CD4-positive, alpha-beta T cell (primary cell): ENCODE results near the gene RAPGEF1. TPM values are rescaled to one million over a fixed set of nuclear protein-coding genes. Genes with fewer than 3 reads are reported as not detected.

Experiments
- ATAC-seq: fragments of 200-7000 bp; cut with Tn5 transposase; one replicate; pipeline ENCODE4 v1.10.0; 2022; ENCODE audit warnings: mild to moderate bottlenecking; ENCODE audit not compliant: poor library complexity
- CTCF ChIA-PET: fragments of 350-600 bp; sonication (Branson Sonifier 250); formaldehyde crosslinking; loops from one replicate; lab custom pipeline; 2021; ENCODE audit warnings: antibody characterized with exemption, inconsistent platforms; lab: Charles Lee
- POLR2A ChIA-PET: fragments of 350-600 bp; sonication (Branson Sonifier 250); formaldehyde crosslinking; loops from one replicate; lab custom pipeline; 2021; ENCODE audit warnings: antibody characterized with exemption, inconsistent platforms; lab: Charles Lee
- DNase-seq, 14 experiments: peaks; one replicate each; pipeline ENCODE4 v3.0.0-alpha.2; 2013 to 2020; ENCODE audit warnings: mixed read lengths in 2 of 14
- H3K27ac ChIP-seq, 2 donors: one replicate each; pipeline versions ENCODE4 v1.5.1 to v1.7.0; 2013; ENCODE audit warnings: low read length in 2 of 2, low read depth in 1 of 2, mild to moderate bottlenecking in 1 of 2
- H3K27me3 ChIP-seq, 2 experiments: 1 replicate in 1 of 2; 2 replicates in 1 of 2; pipeline versions ENCODE4 v1.6.1 to v1.7.0; 2013; ENCODE audit warnings: low read length in 2 of 2, control low read depth in 1 of 2, mild to moderate bottlenecking in 1 of 2, moderate library complexity in 1 of 2; ENCODE audit not compliant: insufficient read depth in 2 of 2, control insufficient read depth in 1 of 2
- H3K36me3 ChIP-seq: one replicate; pipeline ENCODE4 v1.6.1; 2013; ENCODE audit warnings: low read length, control low read depth; ENCODE audit not compliant: insufficient read depth
- H3K4me1 ChIP-seq: one replicate; pipeline ENCODE4 v1.6.1; 2013; ENCODE audit warnings: low read length, control low read depth; ENCODE audit not compliant: insufficient read depth
- H3K4me3 ChIP-seq: one replicate; pipeline ENCODE4 v1.5.1; 2013; ENCODE audit warnings: mild to moderate bottlenecking, low read length, moderate library complexity
- H3K9me3 ChIP-seq, 2 experiments: 1 replicate in 1 of 2; 2 replicates in 1 of 2; pipeline versions ENCODE4 v1.6.1 to v1.7.0; 2013; ENCODE audit warnings: low read length in 2 of 2, mild to moderate bottlenecking in 2 of 2, control low read depth in 1 of 2, moderate library complexity in 1 of 2; ENCODE audit not compliant: control insufficient read depth in 1 of 2, insufficient read depth in 1 of 2
- H3K27ac Mint-ChIP-seq: one replicate; pipeline ENCODE4 v1.8.0; 2020; ENCODE audit warnings: mixed read lengths
- H3K27me3 Mint-ChIP-seq: one replicate; pipeline ENCODE4 v1.8.0; 2021; ENCODE audit warnings: mixed read lengths
- H3K36me3 Mint-ChIP-seq: one replicate; pipeline ENCODE4 v1.8.0; 2021; ENCODE audit warnings: low read depth, mixed read lengths
- H3K4me1 Mint-ChIP-seq: one replicate; pipeline ENCODE4 v1.8.0; 2021; ENCODE audit warnings: low read depth, mixed read lengths
- H3K4me3 Mint-ChIP-seq: one replicate; pipeline ENCODE4 v1.8.0; 2020; ENCODE audit warnings: mild to moderate bottlenecking, mixed read lengths
- H3K9me3 Mint-ChIP-seq: one replicate; pipeline ENCODE4 v1.8.0; 2020; ENCODE audit warnings: mixed read lengths
- intact Hi-C, 2 experiments: fragments of 100-400 bp; cut with DNase I in 1 of 2; cut with micrococcal nuclease in 1 of 2; formaldehyde crosslinking; loops; one replicate each; pipeline versions ENCODE4 v1.15.1 to v1.9.0; 2023 to 2025; cut with DNase I, micrococcal nuclease
- total RNA-seq, 174 experiments: library from RNA in 2 of 174; stranded (reverse) in 2 of 174; gene quantifications; one replicate each; pipeline ENCODE4 v1.2.3 and lab custom pipeline; 2021 to 2026
- TF ChIP-seq, protein P1 (sequence below): fragments of 200-600 bp; IDR thresholded peaks from one replicate; pipeline ENCODE4 v1.8.0; 2022; ENCODE audit warnings: antibody characterized with exemption, mild to moderate bottlenecking

Gene RAPGEF1
- total RNA-seq, 2 experiments from 2014 or later, result 130 to 134 TPM

DNA sequence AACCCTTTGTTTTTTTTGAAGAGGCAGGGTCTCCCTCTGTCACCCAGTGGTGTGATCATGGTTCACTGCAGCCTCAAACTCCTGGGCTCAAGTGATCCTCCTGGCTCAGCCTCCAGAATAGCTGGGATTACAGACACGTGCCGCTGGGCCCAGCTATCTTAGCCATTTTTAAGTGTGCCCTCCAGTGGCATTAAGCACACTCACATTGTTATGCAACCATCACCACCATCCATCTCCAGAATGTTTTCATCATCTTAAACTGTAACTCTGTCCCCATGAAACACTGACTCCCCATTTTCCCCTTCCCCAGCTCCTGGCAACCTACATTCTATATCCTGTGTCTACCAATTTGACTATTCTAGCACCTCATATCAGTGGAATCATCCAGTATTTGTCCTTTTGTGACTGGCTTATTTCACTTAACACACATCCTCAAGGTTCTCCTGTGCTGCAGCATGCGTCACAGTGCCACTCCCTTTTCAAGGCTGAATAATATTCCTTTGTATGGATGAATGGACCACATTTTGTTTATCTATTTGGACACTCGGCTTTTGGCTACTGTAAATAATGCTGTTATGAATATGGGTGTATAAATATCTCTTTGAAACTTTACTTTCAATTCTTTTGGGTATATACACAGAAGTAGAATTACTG is 12.5 kb upstream of the RAPGEF1 start:
- ChIA-PET POLR2A (no interaction called here), CTCF (no interaction called here)
- Mint-ChIP-seq H3K36me3 (no peaks in the 10 kb centered on the region), H3K27me3 (peaks cover 6% of the 10 kb centered on the region), H3K27ac (no peak overlapping the region), H3K9me3 (no peaks in the 10 kb centered on the region), H3K4me1 (peaks cover 6% of the 10 kb centered on the region), H3K4me3 (no peak overlapping the region)
- Histone ChIP-seq H3K36me3 (no peaks in the 10 kb centered on the region), H3K4me1 (peaks cover 9% of the 10 kb centered on the region), H3K27me3 (peaks cover 0 to 3% of the 10 kb centered on the region in 2 experiments), H3K4me3 (no peak overlapping the region), H3K9me3 (no peaks in the 10 kb centered on the region), H3K27ac (no peak overlapping the region)
- TF ChIP-seq, protein P1, sequence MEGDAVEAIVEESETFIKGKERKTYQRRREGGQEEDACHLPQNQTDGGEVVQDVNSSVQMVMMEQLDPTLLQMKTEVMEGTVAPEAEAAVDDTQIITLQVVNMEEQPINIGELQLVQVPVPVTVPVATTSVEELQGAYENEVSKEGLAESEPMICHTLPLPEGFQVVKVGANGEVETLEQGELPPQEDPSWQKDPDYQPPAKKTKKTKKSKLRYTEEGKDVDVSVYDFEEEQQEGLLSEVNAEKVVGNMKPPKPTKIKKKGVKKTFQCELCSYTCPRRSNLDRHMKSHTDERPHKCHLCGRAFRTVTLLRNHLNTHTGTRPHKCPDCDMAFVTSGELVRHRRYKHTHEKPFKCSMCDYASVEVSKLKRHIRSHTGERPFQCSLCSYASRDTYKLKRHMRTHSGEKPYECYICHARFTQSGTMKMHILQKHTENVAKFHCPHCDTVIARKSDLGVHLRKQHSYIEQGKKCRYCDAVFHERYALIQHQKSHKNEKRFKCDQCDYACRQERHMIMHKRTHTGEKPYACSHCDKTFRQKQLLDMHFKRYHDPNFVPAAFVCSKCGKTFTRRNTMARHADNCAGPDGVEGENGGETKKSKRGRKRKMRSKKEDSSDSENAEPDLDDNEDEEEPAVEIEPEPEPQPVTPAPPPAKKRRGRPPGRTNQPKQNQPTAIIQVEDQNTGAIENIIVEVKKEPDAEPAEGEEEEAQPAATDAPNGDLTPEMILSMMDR, result no peak
- intact Hi-C loops, result no loop called here
- ATAC-seq, result no peak
- no peak for DNase-seq

DNA sequence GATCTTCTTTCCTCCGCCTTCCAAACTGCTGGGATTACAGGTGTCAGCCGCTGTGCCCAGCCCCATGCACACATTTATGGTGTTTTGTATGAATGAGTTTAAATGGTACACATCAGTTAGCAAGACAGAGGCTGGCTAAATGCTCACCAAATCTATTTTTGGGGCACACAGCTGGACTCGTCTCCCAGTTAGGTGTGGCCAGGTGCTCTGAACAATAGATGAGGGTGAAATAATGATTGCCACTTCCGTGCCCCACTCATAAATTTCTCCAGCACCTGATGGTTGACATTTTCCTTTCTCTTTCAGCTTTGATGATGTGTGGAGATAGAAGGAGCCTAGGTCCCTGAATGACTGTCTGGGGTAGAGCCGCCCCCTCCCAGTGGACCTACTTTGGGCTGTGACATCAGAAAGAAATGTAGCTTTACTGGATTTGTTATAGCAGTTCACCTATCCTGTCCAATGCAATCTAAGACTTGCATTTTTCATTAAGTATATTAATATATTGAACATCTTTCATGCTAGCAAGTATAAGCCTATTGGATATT is 8.6 kb upstream of the RAPGEF1 start:
- Mint-ChIP-seq H3K4me3 (no peak overlapping the region), H3K9me3 (no peaks in the 10 kb centered on the region), H3K27me3 (no peaks in the 10 kb centered on the region), H3K27ac (no peak overlapping the region), H3K36me3 (no peaks in the 10 kb centered on the region), H3K4me1 (peaks cover 23% of the 10 kb centered on the region)
- Histone ChIP-seq H3K27ac (no peak overlapping the region), H3K4me3 (no peak overlapping the region), H3K4me1 (peaks cover 20% of the 10 kb centered on the region), H3K9me3 (no peaks in the 10 kb centered on the region), H3K36me3 (no peaks in the 10 kb centered on the region), H3K27me3 (no peaks in the 10 kb centered on the region)
- CTCF ChIA-PET, result interaction anchor here (2.0 kb wide), 1 partner anchor 157 kb away, joined by 6 read pairs; no protein-coding TSS in a partner anchor
- DNase-seq (no peak), ATAC-seq (no peak)
- TF ChIP-seq, protein P1, result no peak
- intact Hi-C loops, result loop anchor here in 1 of 2 experiments (5.0 kb wide), 1 partner anchor 246 kb away; the partner anchor contains the start of gene POMT1
- POLR2A ChIA-PET, result no interaction called here

DNA sequence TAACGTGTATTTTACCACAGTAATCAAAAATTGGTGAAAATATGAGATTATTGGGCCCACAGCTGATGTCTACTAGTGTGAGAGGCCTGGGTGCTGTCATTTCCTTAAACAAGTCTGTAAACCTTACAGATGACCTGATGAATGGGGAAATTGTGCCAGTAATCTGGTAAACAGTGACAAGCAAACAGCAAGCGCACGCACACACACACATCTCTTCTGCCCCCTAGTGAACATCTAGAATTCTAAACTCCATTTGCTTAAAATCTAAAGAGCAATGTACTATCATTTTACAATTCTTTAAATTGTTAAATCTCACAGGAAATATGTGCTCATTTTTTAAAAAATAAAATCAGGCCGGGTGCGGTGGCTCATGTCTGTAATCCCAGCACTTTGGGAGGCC is 7.5 kb upstream of the RAPGEF1 start:
- H3K4me3 Mint-ChIP-seq, result no peak overlapping the region
- Histone ChIP-seq H3K27ac (no peak overlapping the region), H3K4me3 (no peak overlapping the region), H3K4me1 (peaks cover 25% of the 10 kb centered on the region), H3K9me3 (no peaks in the 10 kb centered on the region), H3K36me3 (no peaks in the 10 kb centered on the region), H3K27me3 (no peaks in the 10 kb centered on the region)
- ATAC-seq (peak; percentile 30), DNase-seq (peak in 5 of 14 experiments; percentile 13 to 78 (median 65))
- H3K9me3 Mint-ChIP-seq, result no peaks in the 10 kb centered on the region
- POLR2A ChIA-PET, result no interaction called here
- no peaks in the 10 kb centered on the region for H3K27me3 Mint-ChIP-seq
- CTCF ChIA-PET, result interaction anchor here (0.6 to 2.0 kb wide), 2 partner anchors 156 to 487 kb away, joined by 3 to 6 read pairs; no protein-coding TSS in a partner anchor
- TF ChIP-seq, protein P1, result peak; percentile 66
- H3K27ac Mint-ChIP-seq, result peak overlapping the region; percentile 47
- H3K36me3 Mint-ChIP-seq, result no peaks in the 10 kb centered on the region
- H3K4me1 Mint-ChIP-seq, result peaks cover 32% of the 10 kb centered on the region
- intact Hi-C loops, result loop anchor here (1.0 to 5.0 kb wide), 3 partner anchors 156 to 397 kb away; partner anchors contain the start of gene POMT1 (in 1 of the 2)
